HepG2 (cell line): Measurements from ENCODE around the gene RPS19BP1. TPM values are rescaled to one million over a fixed set of nuclear protein-coding genes. Genes with fewer than 3 reads are reported as not detected.
A peak's percentile ranks its signal among the peaks of the same experiment; 100 is the strongest.

Experiments
- ARNT2 ChIP-seq: sonication (generic); formaldehyde crosslinking; IDR thresholded peaks from 2 replicates; pipeline ENCODE4 v1.8.0; 2022; ENCODE audit warnings: mild to moderate bottlenecking, low read depth, missing genetic modification reagents, moderate library complexity
- BCL6 ChIP-seq: IDR thresholded peaks from 2 replicates; pipeline ENCODE4 v1.6.1; 2016; ENCODE audit warnings: missing genetic modification reagents, missing compliant biosample characterization
- HOXD1 ChIP-seq: sonication (generic); formaldehyde crosslinking; IDR thresholded peaks from 2 replicates; pipeline ENCODE4 v1.5.0; 2020; ENCODE audit warnings: missing genetic modification reagents
- IRF2 ChIP-seq: IDR thresholded peaks from 2 replicates; pipeline ENCODE4 v1.6.1; 2018; ENCODE audit warnings: missing genetic modification reagents, missing compliant biosample characterization
- MEIS2 ChIP-seq: sonication (generic); formaldehyde crosslinking; IDR thresholded peaks from 2 replicates; pipeline ENCODE4 v1.9.0; 2021; ENCODE audit warnings: mild to moderate bottlenecking, missing genetic modification reagents
- NFIB ChIP-seq: sonication (generic); formaldehyde crosslinking; IDR thresholded peaks from 2 replicates; pipeline ENCODE4 v1.9.0; 2021; ENCODE audit warnings: missing genetic modification reagents, mild to moderate bottlenecking, borderline replicate concordance
- POLR2G ChIP-seq: fragments of 200-400 bp; formaldehyde crosslinking; IDR thresholded peaks from 2 replicates; pipeline ENCODE4 v1.6.1; 2018; ENCODE audit warnings: mild to moderate bottlenecking, low read depth, low read length, moderate library complexity
- SRSF1 ChIP-seq: fragments of 200-400 bp; formaldehyde crosslinking; optimal IDR thresholded peaks from 2 replicates; pipeline ENCODE3; 2017; ENCODE audit warnings: mild to moderate bottlenecking, low read depth, low read length, moderate library complexity
- SRY ChIP-seq: sonication (generic); formaldehyde crosslinking; IDR thresholded peaks from 2 replicates; pipeline ENCODE4 v1.8.0; 2022; ENCODE audit warnings: mild to moderate bottlenecking, missing genetic modification reagents
- ZFP90 ChIP-seq: sonication (generic); formaldehyde crosslinking; IDR thresholded peaks from 2 replicates; pipeline ENCODE4 v1.8.0; 2022; ENCODE audit warnings: missing genetic modification reagents, mild to moderate bottlenecking, inconsistent platforms, borderline replicate concordance
- ZMAT5 ChIP-seq: sonication (generic); formaldehyde crosslinking; IDR thresholded peaks from 2 replicates; pipeline ENCODE4 v1.5.0; 2020; ENCODE audit warnings: mild to moderate bottlenecking, low read depth, missing genetic modification reagents, borderline replicate concordance
- ZNF160 ChIP-seq: sonication (generic); formaldehyde crosslinking; IDR thresholded peaks from 2 replicates; pipeline ENCODE4 v1.8.0; 2022; ENCODE audit warnings: mild to moderate bottlenecking, inconsistent platforms, missing genetic modification reagents
- ZNF33A ChIP-seq: sonication (generic); formaldehyde crosslinking; IDR thresholded peaks from 2 replicates; pipeline ENCODE4 v1.5.1; 2020; ENCODE audit warnings: missing genetic modification reagents, mild to moderate bottlenecking, moderate library complexity, borderline replicate concordance
- ZNF574 ChIP-seq: sonication (generic); formaldehyde crosslinking; IDR thresholded peaks from 2 replicates; pipeline ENCODE4 v1.4.0; 2020; ENCODE audit warnings: missing genetic modification reagents
- ZNF776 ChIP-seq: sonication (generic); formaldehyde crosslinking; IDR thresholded peaks from 2 replicates; pipeline ENCODE4 v1.4.0; 2020; ENCODE audit warnings: mild to moderate bottlenecking, missing genetic modification reagents
- polyA plus RNA-seq, 8 experiments: library from polyadenylated mRNA; depleted of rRNA in 3 of 8; stranded (reverse) in 7 of 8; unstranded in 1 of 8; fragments of >200 nt; fragmentation: Illumina TruSeq in 4 of 8; extraction: Trizol in 4 of 8; gene quantifications; 2 replicates each; pipeline versions ENCODE4 v1.2.1 to v1.2.3, GENCODE V29; 2011 to 2016; ENCODE audit warnings: low read depth in 4 of 8, missing spikeins in 1 of 8, mixed read lengths in 1 of 8; ENCODE audit not compliant: insufficient read depth in 1 of 8
- total RNA-seq, 5 experiments: library from RNA; depleted of rRNA; stranded (reverse); fragments of >200 nt; fragmentation: Illumina TruSeq; extraction: Trizol; gene quantifications; 2 replicates each; pipeline ENCODE4 v1.2.3, GENCODE V29; 2016; ENCODE audit warnings: low read depth in 1 of 5
- TF ChIP-seq, protein P1 (sequence below): sonication (generic); formaldehyde crosslinking; IDR thresholded peaks from 2 replicates; pipeline ENCODE4 v1.8.0; 2022; ENCODE audit warnings: missing genetic modification reagents, mild to moderate bottlenecking, moderate library complexity, borderline replicate concordance
- TF ChIP-seq, protein P2 (sequence below): sonication (generic); formaldehyde crosslinking; IDR thresholded peaks from 2 replicates; pipeline ENCODE4 v1.5.0; 2020; ENCODE audit warnings: missing genetic modification reagents
- TF ChIP-seq, protein P3 (sequence below): sonication (generic); formaldehyde crosslinking; IDR thresholded peaks from 2 replicates; pipeline ENCODE4 v1.8.0; 2022; ENCODE audit warnings: mild to moderate bottlenecking, missing genetic modification reagents, moderate library complexity
- TF ChIP-seq, protein P4 (sequence below): IDR thresholded peaks from 2 replicates; pipeline ENCODE4 v1.6.1; 2016; ENCODE audit warnings: missing compliant biosample characterization, missing genetic modification reagents, borderline replicate concordance

Gene RPS19BP1
- total and polyA plus RNA-seq, 2 of the 13 experiments (the other 11 are each of a cell fraction or from before 2014, with no cell fraction given) = 44.3 to 81.3 TPM

DNA sequence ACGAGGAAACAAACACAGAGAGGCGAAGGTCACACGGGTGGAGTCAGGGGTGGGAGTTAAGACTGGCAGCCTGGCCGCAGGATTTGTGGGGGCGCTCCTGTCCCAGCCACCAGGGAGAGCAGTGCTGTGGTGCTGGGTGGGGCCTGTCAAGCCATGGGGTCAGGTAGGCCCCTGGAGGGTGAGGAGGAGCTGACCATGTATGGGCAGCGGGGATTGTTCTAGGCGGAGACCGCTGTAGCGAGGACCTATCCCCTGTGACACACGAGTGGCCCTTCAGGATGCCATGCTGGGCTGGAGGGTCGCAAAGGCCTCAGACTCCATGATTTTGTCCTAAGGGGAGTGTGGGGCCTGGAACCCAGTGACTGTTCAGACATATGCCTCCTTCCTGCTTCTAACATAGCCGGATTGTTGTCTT lies 1.6 kb upstream of the RPS19BP1 start (continued):
- TF ChIP-seq ZNF574 (peak; percentile 65; the same call in 1 of the 2 replicates), ZNF160 (no peak), ARNT2 (CRISPR knock-in tag) (no peak), ZMAT5 (no peak; the same call in 1 of the 2 replicates), POLR2G (peak; percentile 18; the same call in 1 of the 2 replicates), ZNF33A (CRISPR knock-in tag) (no peak), MEIS2 (CRISPR knock-in tag) (0 out of 2 replicates have a peak, but pooled peaks have one; percentile 29), BCL6 (CRISPR knock-in tag) (no peak), ZNF776 (CRISPR knock-in tag) (no peak), HOXD1 (0 out of 2 replicates have a peak, but pooled peaks have one; percentile 65), IRF2 (CRISPR knock-in tag) (0 out of 2 replicates have a peak, but pooled peaks have one; percentile 22), ZFP90 (CRISPR knock-in tag) (0 out of 2 replicates have a peak, but pooled peaks have one; percentile 31), SRSF1 (no peak), SRY (CRISPR knock-in tag) (0 out of 2 replicates have a peak, but pooled peaks have one; percentile 7), NFIB (no peak)
- TF ChIP-seq, protein P1, sequence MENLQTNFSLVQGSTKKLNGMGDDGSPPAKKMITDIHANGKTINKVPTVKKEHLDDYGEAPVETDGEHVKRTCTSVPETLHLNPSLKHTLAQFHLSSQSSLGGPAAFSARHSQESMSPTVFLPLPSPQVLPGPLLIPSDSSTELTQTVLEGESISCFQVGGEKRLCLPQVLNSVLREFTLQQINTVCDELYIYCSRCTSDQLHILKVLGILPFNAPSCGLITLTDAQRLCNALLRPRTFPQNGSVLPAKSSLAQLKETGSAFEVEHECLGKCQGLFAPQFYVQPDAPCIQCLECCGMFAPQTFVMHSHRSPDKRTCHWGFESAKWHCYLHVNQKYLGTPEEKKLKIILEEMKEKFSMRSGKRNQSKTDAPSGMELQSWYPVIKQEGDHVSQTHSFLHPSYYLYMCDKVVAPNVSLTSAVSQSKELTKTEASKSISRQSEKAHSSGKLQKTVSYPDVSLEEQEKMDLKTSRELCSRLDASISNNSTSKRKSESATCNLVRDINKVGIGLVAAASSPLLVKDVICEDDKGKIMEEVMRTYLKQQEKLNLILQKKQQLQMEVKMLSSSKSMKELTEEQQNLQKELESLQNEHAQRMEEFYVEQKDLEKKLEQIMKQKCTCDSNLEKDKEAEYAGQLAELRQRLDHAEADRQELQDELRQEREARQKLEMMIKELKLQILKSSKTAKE = no peak
- TF ChIP-seq, protein P2, sequence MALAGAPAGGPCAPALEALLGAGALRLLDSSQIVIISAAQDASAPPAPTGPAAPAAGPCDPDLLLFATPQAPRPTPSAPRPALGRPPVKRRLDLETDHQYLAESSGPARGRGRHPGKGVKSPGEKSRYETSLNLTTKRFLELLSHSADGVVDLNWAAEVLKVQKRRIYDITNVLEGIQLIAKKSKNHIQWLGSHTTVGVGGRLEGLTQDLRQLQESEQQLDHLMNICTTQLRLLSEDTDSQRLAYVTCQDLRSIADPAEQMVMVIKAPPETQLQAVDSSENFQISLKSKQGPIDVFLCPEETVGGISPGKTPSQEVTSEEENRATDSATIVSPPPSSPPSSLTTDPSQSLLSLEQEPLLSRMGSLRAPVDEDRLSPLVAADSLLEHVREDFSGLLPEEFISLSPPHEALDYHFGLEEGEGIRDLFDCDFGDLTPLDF (CRISPR knock-in tag) = no peak
- TF ChIP-seq, protein P3, sequence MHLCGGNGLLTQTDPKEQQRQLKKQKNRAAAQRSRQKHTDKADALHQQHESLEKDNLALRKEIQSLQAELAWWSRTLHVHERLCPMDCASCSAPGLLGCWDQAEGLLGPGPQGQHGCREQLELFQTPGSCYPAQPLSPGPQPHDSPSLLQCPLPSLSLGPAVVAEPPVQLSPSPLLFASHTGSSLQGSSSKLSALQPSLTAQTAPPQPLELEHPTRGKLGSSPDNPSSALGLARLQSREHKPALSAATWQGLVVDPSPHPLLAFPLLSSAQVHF (CRISPR knock-in tag) = no peak
- TF ChIP-seq, protein P4, sequence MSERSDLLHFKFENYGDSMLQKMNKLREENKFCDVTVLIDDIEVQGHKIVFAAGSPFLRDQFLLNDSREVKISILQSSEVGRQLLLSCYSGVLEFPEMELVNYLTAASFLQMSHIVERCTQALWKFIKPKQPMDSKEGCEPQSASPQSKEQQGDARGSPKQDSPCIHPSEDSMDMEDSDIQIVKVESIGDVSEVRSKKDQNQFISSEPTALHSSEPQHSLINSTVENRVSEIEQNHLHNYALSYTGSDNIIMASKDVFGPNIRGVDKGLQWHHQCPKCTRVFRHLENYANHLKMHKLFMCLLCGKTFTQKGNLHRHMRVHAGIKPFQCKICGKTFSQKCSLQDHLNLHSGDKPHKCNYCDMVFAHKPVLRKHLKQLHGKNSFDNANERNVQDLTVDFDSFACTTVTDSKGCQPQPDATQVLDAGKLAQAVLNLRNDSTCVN (CRISPR knock-in tag) = peak; percentile 45; the same call in 1 of the 2 replicates
